ENCODE data around the gene TTC32. TPM values are rescaled to one million over a fixed set of nuclear protein-coding genes. Genes with fewer than 3 reads are reported as not detected.
"Not testable (repeated sequence)": the region's sequence is repeated elsewhere in the genome, so short reads cannot be mapped to it uniquely, and the experiment has no call there.

The TTC32 gene
- total RNA-seq, 2 experiments from 2014 or later = 21.6 to 24.2 TPM

DNA sequence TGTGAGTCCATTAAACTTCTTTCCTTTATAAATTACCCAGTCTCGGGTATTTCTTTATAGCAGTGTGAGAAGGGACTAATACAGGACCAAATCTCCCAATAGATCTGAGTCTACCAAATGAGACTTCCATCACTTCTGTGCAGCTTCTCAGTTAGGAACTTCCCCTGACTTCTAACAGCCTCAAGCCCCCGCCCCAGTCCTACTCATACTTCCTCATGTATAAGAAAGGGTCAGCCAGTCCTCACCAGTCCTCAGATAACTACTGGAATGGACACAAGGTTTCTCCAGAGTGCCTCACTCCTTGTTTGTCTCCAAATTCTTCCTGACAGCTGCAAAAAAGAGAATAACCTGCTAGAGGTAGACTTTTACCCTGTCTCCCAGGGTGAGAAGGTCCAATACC, 19.5 kb downstream of the TTC32 start:
- H3K36me3 Mint-ChIP-seq (ENCODE audit: low read depth) = peaks cover 9% of the 10 kb centered on the region
- ChIA-PET POLR2A (interaction anchor here (0.6 kb wide), 1 partner anchor 18 kb away, joined by 3 read pairs; no protein-coding TSS in a partner anchor), CTCF (no interaction called here)
- no peak overlapping the region for H3K4me3 Mint-ChIP-seq
- H3K4me1 Mint-ChIP-seq (ENCODE audit: low read depth) = peaks cover 3% of the 10 kb centered on the region
- intact Hi-C loops (cut with micrococcal nuclease) = no loop called here
- H3K9me3 Mint-ChIP-seq = no peaks in the 10 kb centered on the region
- H3K27ac Mint-ChIP-seq = no peak overlapping the region
- H3K27me3 Mint-ChIP-seq = no peaks in the 10 kb centered on the region
- TF ChIP-seq, protein P1, sequence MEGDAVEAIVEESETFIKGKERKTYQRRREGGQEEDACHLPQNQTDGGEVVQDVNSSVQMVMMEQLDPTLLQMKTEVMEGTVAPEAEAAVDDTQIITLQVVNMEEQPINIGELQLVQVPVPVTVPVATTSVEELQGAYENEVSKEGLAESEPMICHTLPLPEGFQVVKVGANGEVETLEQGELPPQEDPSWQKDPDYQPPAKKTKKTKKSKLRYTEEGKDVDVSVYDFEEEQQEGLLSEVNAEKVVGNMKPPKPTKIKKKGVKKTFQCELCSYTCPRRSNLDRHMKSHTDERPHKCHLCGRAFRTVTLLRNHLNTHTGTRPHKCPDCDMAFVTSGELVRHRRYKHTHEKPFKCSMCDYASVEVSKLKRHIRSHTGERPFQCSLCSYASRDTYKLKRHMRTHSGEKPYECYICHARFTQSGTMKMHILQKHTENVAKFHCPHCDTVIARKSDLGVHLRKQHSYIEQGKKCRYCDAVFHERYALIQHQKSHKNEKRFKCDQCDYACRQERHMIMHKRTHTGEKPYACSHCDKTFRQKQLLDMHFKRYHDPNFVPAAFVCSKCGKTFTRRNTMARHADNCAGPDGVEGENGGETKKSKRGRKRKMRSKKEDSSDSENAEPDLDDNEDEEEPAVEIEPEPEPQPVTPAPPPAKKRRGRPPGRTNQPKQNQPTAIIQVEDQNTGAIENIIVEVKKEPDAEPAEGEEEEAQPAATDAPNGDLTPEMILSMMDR (IDR thresholded peaks at IDR 0.05) = no peak
- DNase-seq (no peak), ATAC-seq (no peak)

DNA sequence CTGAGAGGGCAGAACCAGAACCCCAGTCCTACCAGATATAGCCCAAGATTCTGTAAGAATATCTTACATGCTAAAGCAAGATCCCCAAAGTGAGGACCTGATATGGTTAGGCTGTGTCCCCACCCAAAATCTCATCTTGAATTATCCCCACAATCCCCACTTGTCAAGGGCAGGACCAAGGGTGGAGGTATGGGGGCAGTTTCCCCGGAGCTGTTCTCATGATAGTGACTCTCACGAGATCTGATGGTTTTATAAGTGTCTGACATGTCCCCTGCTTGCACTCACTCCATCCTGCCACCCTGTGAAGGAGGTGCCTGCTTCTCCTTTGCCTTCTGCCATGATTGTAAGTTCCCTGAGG, 19.9 kb downstream of the TTC32 start:
- H3K4me3 Mint-ChIP-seq = no peak overlapping the region
- ChIA-PET POLR2A (interaction anchor here (0.6 kb wide), 1 partner anchor 18 kb away, joined by 3 read pairs; no protein-coding TSS in a partner anchor), CTCF (no interaction called here)
- peaks cover 9% of the 10 kb centered on the region for H3K36me3 Mint-ChIP-seq (ENCODE audit: low read depth)
- peaks cover 3% of the 10 kb centered on the region for H3K4me1 Mint-ChIP-seq (ENCODE audit: low read depth)
- TF ChIP-seq, protein P1 (IDR thresholded peaks at IDR 0.05) = no peak
- intact Hi-C loops (cut with micrococcal nuclease) = no loop called here
- no peaks in the 10 kb centered on the region for H3K9me3 Mint-ChIP-seq
- no peak overlapping the region for H3K27ac Mint-ChIP-seq
- no peak for ATAC-seq
- DNase-seq = no peak
- H3K27me3 Mint-ChIP-seq = no peaks in the 10 kb centered on the region

DNA sequence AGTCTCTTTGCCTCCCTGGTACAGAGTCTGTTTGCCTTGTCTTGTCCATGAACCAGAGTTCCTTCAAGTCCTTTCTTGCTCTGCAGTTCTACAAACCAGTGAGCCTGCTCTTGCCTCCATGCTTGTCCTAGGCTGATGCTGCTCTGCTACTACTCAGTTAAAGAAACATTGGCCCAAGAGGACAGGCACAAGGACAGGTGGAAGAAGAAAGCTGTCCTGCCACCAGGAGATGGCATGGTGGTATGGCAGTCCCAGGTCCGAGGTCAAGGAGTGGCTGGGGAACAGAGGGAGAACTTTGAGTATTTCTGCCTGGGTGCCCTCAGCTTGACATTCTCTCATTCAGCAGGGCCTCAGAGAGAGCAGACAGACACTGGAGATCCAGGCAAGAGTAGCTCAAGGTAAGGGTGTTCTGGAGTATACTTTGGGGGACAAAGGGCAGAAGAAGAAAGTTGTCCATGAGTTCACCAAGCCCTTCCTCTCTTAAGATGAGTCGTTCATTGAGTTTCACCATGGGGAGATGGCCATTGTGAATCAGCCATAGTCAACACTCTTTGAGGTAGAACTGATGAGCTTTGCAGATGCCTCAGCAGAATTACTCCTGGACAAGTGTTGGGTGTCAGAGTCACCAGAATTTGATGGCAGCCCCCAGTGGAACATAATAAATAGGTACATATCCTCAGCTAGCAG, 20.4 kb downstream of the TTC32 start:
- DNase-seq (no peak), ATAC-seq (no peak)
- Mint-ChIP-seq H3K4me3 (no peak overlapping the region), H3K27ac (no peak overlapping the region), H3K4me1 (ENCODE audit: low read depth) (peaks cover 3% of the 10 kb centered on the region), H3K9me3 (no peaks in the 10 kb centered on the region), H3K27me3 (no peaks in the 10 kb centered on the region), H3K36me3 (ENCODE audit: low read depth) (peaks cover 12% of the 10 kb centered on the region)
- TF ChIP-seq, protein P1 (IDR thresholded peaks at IDR 0.05) = no peak
- CTCF ChIA-PET = no interaction called here
- POLR2A ChIA-PET = interaction anchor here (0.6 kb wide), 2 partner anchors 19 to 810 kb away, joined by 3 read pairs; no protein-coding TSS in a partner anchor
- intact Hi-C loops (cut with micrococcal nuclease) = no loop called here

DNA sequence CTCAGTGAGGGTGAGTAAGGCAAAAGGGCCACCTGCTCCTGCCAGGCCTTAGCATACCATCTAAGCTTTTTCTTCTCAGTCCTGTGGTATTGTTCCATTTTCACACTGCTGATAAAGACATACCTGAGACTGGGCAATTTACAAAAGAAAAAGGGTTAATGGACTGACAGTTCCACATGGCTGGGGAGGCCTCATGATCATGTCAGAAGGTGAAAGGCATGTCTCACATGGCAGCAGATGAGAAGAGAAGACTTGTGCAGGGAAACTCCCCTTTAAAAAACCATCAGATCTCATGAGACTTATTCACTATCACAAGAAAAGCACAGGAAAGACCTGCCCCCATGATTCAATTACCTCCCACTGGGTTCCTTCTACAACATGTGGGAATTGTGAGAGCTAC, 21.6 kb downstream of the TTC32 start:
- POLR2A ChIA-PET; H3K4me3 Mint-ChIP-seq; ATAC-seq; DNase-seq; H3K4me1 Mint-ChIP-seq (ENCODE audit: low read depth); intact Hi-C loops (cut with micrococcal nuclease); CTCF ChIA-PET; H3K9me3 Mint-ChIP-seq; H3K27me3 Mint-ChIP-seq: not testable (repeated sequence)
- H3K27ac Mint-ChIP-seq = peak overlapping the region; percentile 23
- peaks cover 12% of the 10 kb centered on the region for H3K36me3 Mint-ChIP-seq (ENCODE audit: low read depth)

DNA sequence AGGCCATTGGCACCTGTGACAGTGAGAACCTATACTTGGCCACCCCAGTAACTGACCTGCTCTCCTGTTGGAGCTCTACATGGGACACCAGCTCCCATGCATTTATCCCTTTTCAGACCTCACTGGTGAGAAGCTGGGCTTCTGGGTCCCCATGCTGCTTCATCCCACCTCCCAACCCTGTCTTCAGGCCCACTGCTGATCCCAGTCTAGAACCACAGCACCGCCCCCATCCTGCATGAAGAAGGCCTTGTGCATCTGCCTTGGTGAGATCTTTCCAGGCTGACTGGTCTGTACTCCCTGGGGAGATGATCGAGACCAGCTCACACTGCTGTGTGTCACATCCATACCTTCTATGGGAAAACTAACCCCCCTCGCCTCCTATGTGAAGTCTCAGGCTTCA, 22.7 kb downstream of the TTC32 start:
- H3K4me3 Mint-ChIP-seq = no peak overlapping the region
- H3K36me3 Mint-ChIP-seq (ENCODE audit: low read depth) = peaks cover 14% of the 10 kb centered on the region
- no peaks in the 10 kb centered on the region for H3K27me3 Mint-ChIP-seq
- intact Hi-C loops (cut with micrococcal nuclease) = no loop called here
- POLR2A ChIA-PET = no interaction called here
- H3K27ac Mint-ChIP-seq = no peak overlapping the region
- H3K4me1 Mint-ChIP-seq (ENCODE audit: low read depth) = peaks cover 3% of the 10 kb centered on the region
- CTCF ChIA-PET = no interaction called here
- DNase-seq = no peak
- no peaks in the 10 kb centered on the region for H3K9me3 Mint-ChIP-seq
- TF ChIP-seq, protein P1 (IDR thresholded peaks at IDR 0.05) = no peak
- ATAC-seq = no peak

Measured in activated CD8-positive, alpha-beta T cell treated with anti-CD3 and anti-CD28 coated beads for 36 hours (primary cell).